ENCODE measurements around the gene CLTB. TPM values are rescaled to one million over a fixed set of nuclear protein-coding genes. Genes with fewer than 3 reads are reported as not detected.

CLTB gene
- total and polyA plus RNA-seq, 2 of the 13 experiments (the other 11 are each of a cell fraction or from before 2014, with no cell fraction given), result 23.3 to 33.8 TPM

GRCh38 chr5:176440927-176441706 lies 24.8 kb upstream of the CLTB start (continued):
- TF ChIP-seq ZNF644 (CRISPR knock-in tag; IDR thresholded peaks at IDR 0.05; ENCODE audit: low read depth) (no peak; the same call in 1 of the 2 replicates), SOX6 (IDR thresholded peaks at IDR 0.05) (no peak), SOX6 (CRISPR knock-in tag; IDR thresholded peaks at IDR 0.05) (0 out of 2 replicates have a peak, but pooled peaks have one; percentile 23), KIAA2018 (CRISPR knock-in tag; IDR thresholded peaks at IDR 0.05; ENCODE audit: borderline replicate concordance) (no peak), MLXIP (CRISPR knock-in tag; IDR thresholded peaks at IDR 0.05; ENCODE audit: borderline replicate concordance) (no peak), ZSCAN9 (CRISPR knock-in tag; IDR thresholded peaks at IDR 0.05; ENCODE audit: borderline replicate concordance) (no peak), ZNF710 (CRISPR knock-in tag; IDR thresholded peaks at IDR 0.05; ENCODE audit: borderline replicate concordance) (no peak), YEATS4 (CRISPR knock-in tag; IDR thresholded peaks at IDR 0.05; ENCODE audit: borderline replicate concordance) (peak; percentile 15; the same call in 1 of the 2 replicates), ZNF510 (CRISPR knock-in tag; IDR thresholded peaks at IDR 0.05; ENCODE audit: low read depth) (no peak), MAFG (CRISPR knock-in tag; IDR thresholded peaks at IDR 0.05) (no peak), BCL3 (CRISPR knock-in tag; IDR thresholded peaks at IDR 0.05) (0 out of 2 replicates have a peak, but pooled peaks have one; percentile 28), TAF15 (IDR thresholded peaks at IDR 0.05; ENCODE audit: low read depth, low read length, poor library complexity, severe bottlenecking) (no peak), FOSL2 (CRISPR knock-in tag; IDR thresholded peaks at IDR 0.05) (no peak), ZNF782 (CRISPR knock-in tag; IDR thresholded peaks at IDR 0.05; ENCODE audit: borderline replicate concordance) (no peak)

Measured in HepG2 (cell line).